ENCODE results near the gene FRY. TPM values are rescaled to one million over a fixed set of nuclear protein-coding genes. Genes with fewer than 3 reads are reported as not detected.
A peak's percentile ranks its signal among the peaks of the same experiment; 100 is the strongest.

FRY gene
- total and polyA plus RNA-seq, 2 of the 13 experiments (the other 11 are each of a cell fraction or from before 2014, with no cell fraction given): 8.2 to 13.1 TPM

DNA sequence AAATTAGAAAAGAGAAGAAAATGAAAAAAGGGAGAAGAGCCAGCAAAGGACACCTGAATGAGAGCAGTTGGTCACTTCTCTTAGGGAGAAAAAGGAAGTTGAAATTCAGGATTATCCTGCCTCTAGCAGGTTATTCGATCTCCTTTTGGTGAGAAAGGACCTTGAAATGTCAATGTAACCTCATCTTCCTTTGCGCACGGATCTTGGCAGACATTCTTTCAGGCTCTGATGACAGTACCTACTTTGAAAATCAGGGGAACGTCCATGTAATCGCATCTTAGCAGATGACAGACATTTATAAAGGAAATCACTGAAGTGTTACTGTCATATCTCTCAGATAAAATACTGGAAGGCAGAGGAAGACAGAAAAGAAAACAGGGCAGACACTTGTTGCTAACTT, 36.7 kb downstream of the FRY start:
- Histone ChIP-seq H3K4me1 (ENCODE audit: insufficient read depth, low read length) (peaks cover 57% of the 10 kb centered on the region), H3K27me3 (ENCODE audit: control insufficient read depth in 1 of 2, insufficient read depth in 2 of 2, low read length in 2 of 2) (no peaks in the 10 kb centered on the region), H3K4me2 (ENCODE audit: low read depth, low read length) (no peak overlapping the region), H3K4me3 (replicated peaks in 1 of 3; ENCODE audit: insufficient read depth in 1 of 3, low read depth in 2 of 3, low read length in 3 of 3) (no peak overlapping the region), H4K20me1 (ENCODE audit: insufficient read depth, low read length) (no peaks in the 10 kb centered on the region), H3K79me2 (ENCODE audit: insufficient read depth, low read length) (peaks cover 6% of the 10 kb centered on the region), H3K36me3 (replicated peaks in 1 of 2; ENCODE audit: control insufficient read depth in 1 of 2, insufficient read depth in 2 of 2, low read length in 2 of 2) (no peaks in the 10 kb centered on the region), H2AFZ (ENCODE audit: low read length) (no peak overlapping the region), H3K9me3 (ENCODE audit: low read length) (no peaks in the 10 kb centered on the region), H3K27ac (ENCODE audit: extremely low read length, insufficient read depth, low read length) (peak overlapping the region; percentile 12), H3K9ac (ENCODE audit: insufficient read depth, low read depth, low read length) (no peak overlapping the region)
- in situ Hi-C loops (cut with HindIII; ENCODE audit: extremely low pct_ligation_motif_present, low pct_unique_long_range_greater_than_20kb) (no loop called here), intact Hi-C loops (cut with micrococcal nuclease; ENCODE audit: unreplicated experiment) (no loop called here)
- DNase-seq (ENCODE audit: low spot score) (no peak), FAIRE-seq (no peak), ATAC-seq (no peak)
- ChIA-PET CTCF (ENCODE audit: low intra/inter-chr PET ratio, low total read pairs) (no interaction called here), POLR2A (no interaction called here)
- 97% methylated on average over 5 of the region's 5 CpGs for WGBS (ENCODE audit: low lambda C conversion rate)
- no TSS peak for BruUV-seq (replicated peaks)
- no peak for TF ChIP-seq ZNF878 (CRISPR knock-in tag; IDR thresholded peaks at IDR 0.05)
- TF ChIP-seq FIP1L1 (IDR thresholded peaks at IDR 0.05; ENCODE audit: borderline replicate concordance, insufficient read depth, low read depth, low read length): no peak
- no peak for TF ChIP-seq NPAS2 (CRISPR knock-in tag; IDR thresholded peaks at IDR 0.05; ENCODE audit: borderline replicate concordance)
- no peak for TF ChIP-seq NR2F2 (IDR thresholded peaks at IDR 0.05; ENCODE audit: borderline replicate concordance, low read depth)
- TF ChIP-seq ZNF549 (CRISPR knock-in tag; IDR thresholded peaks at IDR 0.05): no peak
- TF ChIP-seq ZNF841 (CRISPR knock-in tag; IDR thresholded peaks at IDR 0.05; ENCODE audit: borderline replicate concordance): no peak
- TF ChIP-seq NFIC (IDR thresholded peaks at IDR 0.05; ENCODE audit: low read length): no peak
- TF ChIP-seq ZNF773 (CRISPR knock-in tag; IDR thresholded peaks at IDR 0.05; ENCODE audit: borderline replicate concordance): no peak
- TF ChIP-seq TCF7L2 (IDR thresholded peaks at IDR 0.05; ENCODE audit: low read depth, low read length): no peak
- TF ChIP-seq SNAPC5 (CRISPR knock-in tag; IDR thresholded peaks at IDR 0.05; ENCODE audit: borderline replicate concordance): no peak
- no peak for TF ChIP-seq ZNF281 (CRISPR knock-in tag; IDR thresholded peaks at IDR 0.05; ENCODE audit: borderline replicate concordance)
- TF ChIP-seq ZSCAN21 (CRISPR knock-in tag; IDR thresholded peaks at IDR 0.05; ENCODE audit: borderline replicate concordance): no peak
- TF ChIP-seq ZNF580 (CRISPR knock-in tag; IDR thresholded peaks at IDR 0.05; ENCODE audit: borderline replicate concordance, low read depth): no peak
- no peak for TF ChIP-seq NFYB (CRISPR knock-in tag; IDR thresholded peaks at IDR 0.05)
- TF ChIP-seq, protein P1, sequence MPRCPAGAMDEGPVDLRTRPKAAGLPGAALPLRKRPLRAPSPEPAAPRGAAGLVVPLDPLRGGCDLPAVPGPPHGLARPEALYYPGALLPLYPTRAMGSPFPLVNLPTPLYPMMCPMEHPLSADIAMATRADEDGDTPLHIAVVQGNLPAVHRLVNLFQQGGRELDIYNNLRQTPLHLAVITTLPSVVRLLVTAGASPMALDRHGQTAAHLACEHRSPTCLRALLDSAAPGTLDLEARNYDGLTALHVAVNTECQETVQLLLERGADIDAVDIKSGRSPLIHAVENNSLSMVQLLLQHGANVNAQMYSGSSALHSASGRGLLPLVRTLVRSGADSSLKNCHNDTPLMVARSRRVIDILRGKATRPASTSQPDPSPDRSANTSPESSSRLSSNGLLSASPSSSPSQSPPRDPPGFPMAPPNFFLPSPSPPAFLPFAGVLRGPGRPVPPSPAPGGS (CRISPR knock-in tag; IDR thresholded peaks at IDR 0.05): no peak
- TF ChIP-seq ZNF253 (CRISPR knock-in tag; IDR thresholded peaks at IDR 0.05; ENCODE audit: borderline replicate concordance): no peak
- TF ChIP-seq, protein P2, sequence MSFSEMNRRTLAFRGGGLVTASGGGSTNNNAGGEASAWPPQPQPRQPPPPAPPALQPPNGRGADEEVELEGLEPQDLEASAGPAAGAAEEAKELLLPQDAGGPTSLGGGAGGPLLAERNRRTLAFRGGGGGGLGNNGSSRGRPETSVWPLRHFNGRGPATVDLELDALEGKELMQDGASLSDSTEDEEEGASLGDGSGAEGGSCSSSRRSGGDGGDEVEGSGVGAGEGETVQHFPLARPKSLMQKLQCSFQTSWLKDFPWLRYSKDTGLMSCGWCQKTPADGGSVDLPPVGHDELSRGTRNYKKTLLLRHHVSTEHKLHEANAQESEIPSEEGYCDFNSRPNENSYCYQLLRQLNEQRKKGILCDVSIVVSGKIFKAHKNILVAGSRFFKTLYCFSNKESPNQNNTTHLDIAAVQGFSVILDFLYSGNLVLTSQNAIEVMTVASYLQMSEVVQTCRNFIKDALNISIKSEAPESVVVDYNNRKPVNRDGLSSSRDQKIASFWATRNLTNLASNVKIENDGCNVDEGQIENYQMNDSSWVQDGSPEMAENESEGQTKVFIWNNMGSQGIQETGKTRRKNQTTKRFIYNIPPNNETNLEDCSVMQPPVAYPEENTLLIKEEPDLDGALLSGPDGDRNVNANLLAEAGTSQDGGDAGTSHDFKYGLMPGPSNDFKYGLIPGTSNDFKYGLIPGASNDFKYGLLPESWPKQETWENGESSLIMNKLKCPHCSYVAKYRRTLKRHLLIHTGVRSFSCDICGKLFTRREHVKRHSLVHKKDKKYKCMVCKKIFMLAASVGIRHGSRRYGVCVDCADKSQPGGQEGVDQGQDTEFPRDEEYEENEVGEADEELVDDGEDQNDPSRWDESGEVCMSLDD (CRISPR knock-in tag; IDR thresholded peaks at IDR 0.05; ENCODE audit: borderline replicate concordance): no peak

Measured in HepG2 (cell line).